T1000 (cell line): ENCODE measurements around the gene DSCAM.
"Not testable (repeated sequence)": the region's sequence is repeated elsewhere in the genome, so short reads cannot be mapped to it uniquely, and the experiment has no call there.

Source experiments
- DNase-seq: peaks from one replicate; lab custom pipeline; 2025; ENCODE audit warnings: mixed read lengths; lab: John Stamatoyannopoulos, UW

The DSCAM gene

GRCh38 chr21:40379881-40380810 lies 466.8 kb downstream of the DSCAM start:
- no peak for DNase-seq

- no peak for DNase-seq
Measured at GRCh38 chr21:40377135-40377534, 469.8 kb downstream of the DSCAM start.

GRCh38 chr21:40373761-40374160 lies 473.2 kb downstream of the DSCAM start:
- DNase-seq: no peak

GRCh38 chr21:40372506-40372905 lies 474.5 kb downstream of the DSCAM start:
- no peak for DNase-seq

- no peak for DNase-seq
Measured at GRCh38 chr21:40371329-40371728, 475.6 kb downstream of the DSCAM start.

GRCh38 chr21:40356644-40357043 lies 490.3 kb downstream of the DSCAM start:
- DNase-seq: no peak

- no peak for DNase-seq
Measured at GRCh38 chr21:40355076-40355475, 491.9 kb downstream of the DSCAM start.

GRCh38 chr21:40351006-40351405 lies 496.0 kb downstream of the DSCAM start:
- no peak for DNase-seq

- no peak for DNase-seq
Measured at GRCh38 chr21:40349591-40349990, 497.4 kb downstream of the DSCAM start.

GRCh38 chr21:40345711-40346321 lies 501.1 kb downstream of the DSCAM start:
- no peak for DNase-seq

- no peak for DNase-seq
Measured at GRCh38 chr21:40340357-40340756, 506.6 kb downstream of the DSCAM start.

- no peak for DNase-seq
Measured at GRCh38 chr21:40339050-40339449, 507.9 kb downstream of the DSCAM start.

GRCh38 chr21:40337981-40338380 lies 509.0 kb downstream of the DSCAM start:
- DNase-seq: no peak

GRCh38 chr21:40335704-40336103 lies 511.3 kb downstream of the DSCAM start:
- DNase-seq: no peak

- no peak for DNase-seq
Measured at GRCh38 chr21:40334159-40334558, 512.8 kb downstream of the DSCAM start.

GRCh38 chr21:40333731-40334130 lies 513.2 kb downstream of the DSCAM start:
- no peak for DNase-seq

- DNase-seq: no peak
Measured at GRCh38 chr21:40331804-40332203, 515.2 kb downstream of the DSCAM start.

- no peak for DNase-seq
Measured at GRCh38 chr21:40331172-40331571, 515.8 kb downstream of the DSCAM start.

- DNase-seq: no peak
Measured at GRCh38 chr21:40324389-40324788, 522.6 kb downstream of the DSCAM start.

- not testable (repeated sequence) for DNase-seq
Measured at GRCh38 chr21:40320718-40321117, 526.2 kb downstream of the DSCAM start.

GRCh38 chr21:40318371-40318770 lies 528.6 kb downstream of the DSCAM start:
- DNase-seq: no peak

- DNase-seq: no peak
Measured at GRCh38 chr21:40316104-40316503, 530.9 kb downstream of the DSCAM start.

GRCh38 chr21:40315626-40316025 lies 531.3 kb downstream of the DSCAM start:
- DNase-seq: no peak
